HG03442 (cell line): ENCODE measurements around the gene NLGN4X.

Experiments
- ATAC-seq: cut with Tn5 transposase; IDR thresholded peaks from one replicate; pipeline ENCODE4 v1.9.1; 2021; ENCODE audit warnings: mild to moderate bottlenecking, moderate library complexity; ENCODE audit not compliant: unreplicated experiment

The NLGN4X gene

GRCh38 chrX:6159468-6159867 lies 69.2 kb downstream of the NLGN4X start:
- no peak for ATAC-seq

DNA sequence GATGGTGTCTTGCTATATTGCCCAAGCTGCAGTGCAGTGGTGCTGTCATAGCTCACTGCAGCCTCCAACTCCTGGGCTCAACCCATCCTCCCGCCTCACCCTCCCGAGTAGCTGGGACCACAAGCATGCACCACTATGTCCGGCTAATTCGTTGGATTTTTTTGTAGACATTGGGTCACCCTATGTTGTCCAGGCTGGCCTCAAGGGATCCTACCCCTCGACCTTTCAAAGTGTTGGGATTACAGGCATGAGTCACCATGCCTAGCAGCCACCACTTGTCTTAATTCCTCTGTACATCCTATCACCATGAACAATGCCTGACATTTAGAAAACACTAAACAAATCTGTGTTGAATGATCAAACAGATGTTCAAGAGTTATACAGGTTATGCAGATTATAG lies 76.7 kb downstream of the NLGN4X start:
- no peak for ATAC-seq

DNA sequence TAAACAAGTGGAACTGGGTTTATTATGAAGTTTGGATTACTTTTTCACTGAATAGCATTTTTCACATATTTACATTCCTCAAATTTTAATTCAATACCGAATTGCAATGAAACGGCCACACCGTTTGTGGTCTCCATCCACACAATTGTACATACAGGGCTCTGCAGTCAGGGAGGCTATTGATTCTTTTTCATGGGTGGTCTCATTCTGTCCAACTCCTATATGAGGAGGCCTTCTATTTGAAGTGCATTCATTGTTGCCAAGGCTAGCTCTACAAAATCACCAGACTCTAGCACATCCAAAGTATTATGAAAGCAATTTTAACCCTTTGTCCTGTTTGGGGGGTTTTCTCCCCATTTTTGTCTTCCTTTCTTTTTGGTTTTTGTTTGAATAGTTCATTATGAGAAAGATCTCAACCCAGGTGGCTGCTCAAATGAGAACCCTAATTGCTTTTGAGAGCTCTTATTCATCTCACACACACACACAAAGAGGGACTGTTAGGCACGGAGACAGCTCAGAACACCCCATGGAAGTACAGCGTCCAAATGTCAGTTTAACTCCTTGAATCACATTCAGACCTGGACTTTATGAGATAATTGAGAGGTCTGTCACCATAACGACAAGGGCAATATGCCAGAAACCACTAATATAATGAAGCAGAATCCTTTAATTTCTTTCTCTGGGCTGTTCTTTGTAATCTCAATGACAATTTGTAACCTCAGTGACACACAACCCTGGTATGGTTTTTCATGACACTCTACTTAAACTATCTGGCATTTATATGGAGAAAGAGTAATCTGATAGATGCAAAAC lies 79.4 kb downstream of the NLGN4X start:
- ATAC-seq: no peak

- ATAC-seq: no peak
Observed at GRCh38 chrX:6134255-6134654, 94.4 kb downstream of the NLGN4X start.

GRCh38 chrX:6132970-6133369 lies 95.7 kb downstream of the NLGN4X start:
- ATAC-seq: no peak

GRCh38 chrX:6131287-6131686 lies 97.4 kb downstream of the NLGN4X start:
- no peak for ATAC-seq

DNA sequence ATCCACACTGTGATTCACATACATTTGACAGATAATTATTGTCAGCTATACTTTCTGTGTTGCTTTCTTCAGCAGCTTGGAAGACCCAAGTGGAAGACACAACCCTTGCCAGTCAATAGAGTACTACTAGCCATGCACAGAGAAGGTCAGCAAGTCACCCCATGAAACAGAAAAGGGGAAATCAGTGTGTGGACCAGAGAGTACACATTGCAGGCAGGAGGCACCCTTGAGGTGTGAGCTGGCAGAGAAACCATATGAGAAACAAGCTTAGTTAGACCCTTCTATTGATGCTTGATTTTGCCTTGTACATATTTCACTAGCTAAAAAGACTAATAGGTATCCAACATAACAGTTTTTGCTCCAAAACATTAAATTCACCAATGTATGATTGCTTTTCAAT lies 99.5 kb downstream of the NLGN4X start:
- no peak for ATAC-seq

DNA sequence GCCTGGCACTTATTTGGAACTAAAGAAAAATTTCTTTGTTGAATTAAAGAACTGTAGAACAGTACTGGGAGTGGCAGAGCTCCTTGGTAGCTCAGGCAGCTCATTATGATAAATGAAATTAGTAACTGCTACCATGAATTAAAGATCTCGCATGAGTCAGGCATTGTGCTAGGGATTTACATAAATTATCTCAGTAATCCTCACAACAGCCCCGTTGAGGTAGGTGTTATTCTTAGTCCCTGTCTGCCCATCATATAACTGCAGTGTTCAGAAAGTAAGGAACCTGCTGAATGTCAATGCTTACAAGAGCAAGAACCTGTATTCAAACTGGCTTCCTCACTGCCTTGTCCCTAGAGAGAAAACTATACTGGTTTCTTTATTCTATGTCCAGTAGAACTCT lies 108.3 kb downstream of the NLGN4X start:
- ATAC-seq: no peak

- no peak for ATAC-seq
Observed at GRCh38 chrX:6095469-6095868, 133.2 kb downstream of the NLGN4X start.

DNA sequence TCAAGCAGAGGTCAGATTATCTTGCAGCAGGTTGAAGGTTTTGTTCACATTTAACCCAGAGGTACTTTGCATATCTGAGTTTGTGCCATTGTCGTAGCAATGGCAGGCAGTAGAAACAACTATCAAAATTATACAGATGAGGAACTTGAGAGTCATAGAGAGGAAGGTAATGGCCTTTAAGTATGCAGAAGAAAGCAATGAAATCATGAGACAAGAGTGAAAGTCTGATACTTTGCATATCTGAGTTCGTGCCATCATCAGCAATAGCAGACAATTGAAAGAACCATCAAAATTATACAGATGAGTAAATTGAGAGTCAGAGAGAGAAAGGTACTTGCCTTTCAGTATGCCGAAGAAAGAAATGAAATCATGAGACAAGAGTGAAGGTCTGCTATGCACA lies 154.1 kb downstream of the NLGN4X start:
- ATAC-seq: no peak

DNA sequence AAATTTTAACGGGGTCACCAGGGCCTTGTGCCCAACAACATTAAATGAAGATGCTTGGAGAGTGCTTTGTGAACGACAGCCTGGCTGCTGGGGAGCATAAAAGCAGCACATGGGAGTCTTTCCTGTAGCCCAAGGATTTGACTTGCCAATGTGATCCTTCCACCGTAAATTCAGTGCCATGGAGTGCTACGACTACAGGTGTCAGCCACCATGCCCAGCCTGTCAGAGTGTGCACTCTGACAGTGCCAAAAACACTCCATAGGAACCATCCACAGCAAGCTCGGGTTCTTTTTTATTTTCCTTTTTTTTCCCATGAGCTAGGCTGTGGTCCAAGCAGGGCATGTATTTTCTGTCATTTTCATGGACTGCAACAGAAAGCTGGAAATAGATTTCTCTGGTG lies 156.9 kb downstream of the NLGN4X start:
- ATAC-seq: no peak

DNA sequence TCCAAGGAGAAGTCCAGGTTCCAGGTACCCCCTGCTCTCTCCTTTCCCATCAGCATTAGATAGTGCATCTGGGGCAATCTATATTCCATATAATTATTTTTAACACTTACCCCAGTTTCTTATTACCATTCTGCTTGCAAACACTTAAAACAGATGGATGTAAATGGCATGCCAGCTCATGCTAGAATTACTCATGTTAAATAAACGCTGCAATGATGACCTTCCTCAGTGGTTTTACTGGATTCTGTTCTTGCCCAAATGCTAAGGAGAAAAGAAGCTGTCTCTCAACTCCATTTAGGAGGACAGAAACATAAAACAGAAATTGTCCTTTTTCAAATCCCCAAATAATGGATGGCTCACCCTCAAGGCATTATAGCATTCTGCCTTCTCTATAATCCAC lies 161.1 kb downstream of the NLGN4X start:
- no peak for ATAC-seq

DNA sequence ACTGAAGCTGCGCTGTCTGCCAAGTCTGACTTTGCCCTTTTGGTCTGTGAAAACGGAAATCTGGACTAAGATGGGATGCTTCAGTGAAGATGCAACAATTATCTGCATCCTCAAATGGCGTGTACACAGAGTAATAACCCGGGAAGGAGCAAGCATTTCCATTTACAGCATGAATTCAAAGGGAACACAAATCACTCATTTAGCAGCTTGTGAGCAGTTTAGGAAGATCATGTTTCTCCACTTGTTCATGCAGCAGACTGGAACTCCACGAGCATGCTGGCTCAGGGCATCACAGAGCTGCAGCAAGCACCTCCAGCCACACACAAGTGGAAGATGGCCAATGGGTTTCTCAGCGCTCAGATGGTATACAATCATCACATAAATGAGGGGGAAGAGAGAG lies 175.5 kb downstream of the NLGN4X start:
- no peak for ATAC-seq

- no peak for ATAC-seq
Observed at GRCh38 chrX:6052111-6052745, 176.4 kb downstream of the NLGN4X start.

DNA sequence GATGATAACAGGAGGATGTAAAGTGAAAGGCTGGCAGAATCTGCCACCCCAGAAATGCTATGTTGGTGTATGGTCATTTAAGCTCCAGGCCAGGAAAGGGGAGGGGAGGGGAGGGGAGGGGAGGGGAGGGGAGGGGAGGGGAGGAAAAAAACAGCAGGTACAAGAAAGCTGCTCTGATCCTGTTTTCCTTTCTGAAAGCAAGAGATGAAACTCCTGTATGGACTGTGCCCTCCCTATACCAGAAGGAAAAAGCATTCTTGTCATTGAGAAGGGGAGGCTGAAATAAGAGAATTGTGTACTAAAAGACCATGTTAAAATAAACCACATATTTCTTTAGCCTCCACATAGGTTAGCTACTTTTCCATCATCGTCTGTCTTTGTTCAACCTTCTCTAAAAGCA lies 179.5 kb downstream of the NLGN4X start:
- no peak for ATAC-seq

DNA sequence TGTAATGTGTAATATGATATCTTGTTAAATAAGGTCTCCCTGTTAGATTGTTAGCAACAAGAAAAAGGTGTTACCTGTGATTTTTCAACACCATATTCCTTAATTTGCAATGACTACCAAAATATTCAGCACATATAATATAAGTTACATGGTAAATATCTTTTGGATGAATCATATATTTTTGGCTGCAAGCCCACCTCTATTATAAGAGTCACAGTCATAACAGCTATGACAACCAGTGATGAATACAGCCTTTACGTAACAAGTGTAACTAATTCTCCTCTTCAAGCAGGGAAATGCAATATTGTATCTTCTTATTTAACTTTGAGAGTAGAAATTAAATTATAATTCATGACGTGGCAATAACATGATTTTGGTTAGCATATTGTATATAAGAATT lies 187.0 kb downstream of the NLGN4X start:
- no peak for ATAC-seq

GRCh38 chrX:6029014-6029413 lies 199.7 kb downstream of the NLGN4X start:
- ATAC-seq: no peak

GRCh38 chrX:6026980-6027379 lies 201.7 kb downstream of the NLGN4X start:
- ATAC-seq: no peak

- ATAC-seq: no peak
Observed at GRCh38 chrX:6026429-6026828, 202.2 kb downstream of the NLGN4X start.

GRCh38 chrX:6024204-6024603 lies 204.5 kb downstream of the NLGN4X start:
- ATAC-seq: no peak

DNA sequence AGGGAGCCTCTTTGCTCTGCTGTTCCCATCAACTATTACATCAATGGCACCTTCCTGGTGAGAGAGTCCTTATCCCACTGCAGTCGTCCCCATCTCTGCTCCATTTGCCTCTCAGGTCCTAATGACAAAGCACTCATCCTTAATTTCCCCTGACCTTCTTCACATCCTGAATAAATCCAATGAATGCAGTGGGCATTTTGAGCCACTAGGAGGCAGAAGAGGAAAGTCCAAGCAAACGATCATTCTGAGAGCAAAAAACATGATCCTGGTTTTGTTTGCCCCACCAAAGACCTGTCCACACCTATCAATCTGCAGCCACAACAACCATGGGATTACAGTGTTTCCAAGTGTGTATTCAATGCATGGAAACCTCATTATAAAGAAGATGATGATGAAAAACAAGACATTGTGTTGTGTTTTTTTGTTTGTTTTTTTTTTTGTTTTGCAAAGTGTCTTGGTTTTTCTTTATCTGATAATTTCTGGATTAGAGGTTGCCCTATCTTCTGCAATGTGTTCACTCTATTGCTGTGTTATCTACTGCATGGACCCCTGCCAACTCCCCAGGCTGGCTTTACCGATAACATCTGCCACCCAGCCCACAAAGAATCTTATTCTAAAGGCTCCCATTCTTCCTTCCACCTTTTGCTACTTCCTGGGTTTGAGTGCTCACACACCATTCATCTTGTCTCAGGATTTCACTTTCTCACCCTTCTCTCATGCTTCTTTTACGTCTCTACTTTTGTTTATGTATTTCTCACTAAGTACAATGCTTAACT lies 207.2 kb downstream of the NLGN4X start:
- no peak for ATAC-seq

GRCh38 chrX:6019076-6019475 lies 209.6 kb downstream of the NLGN4X start:
- no peak for ATAC-seq
